Left lung (tissue), 10 donors: Measurements from ENCODE around the gene ALKBH1. TPM values are rescaled to one million over a fixed set of nuclear protein-coding genes. Genes with fewer than 3 reads are reported as not detected.

Experiments used
- ATAC-seq: fragments of 200-7000 bp; cut with Tn5 transposase; one replicate; pipeline ENCODE4 v1.9.1; 2020; ENCODE audit warnings: moderate library complexity
- DNase-seq, 4 donors: peaks; one replicate each; pipeline ENCODE4 v3.0.0-alpha.2; 2013 to 2020
- H3K27ac ChIP-seq, 2 donors: fragments of 200-600 bp; sonication (generic) in 1 of 2; one replicate each; pipeline versions ENCODE4 v1.5.0 to v1.8.0; 2020 to 2021
- H3K27me3 ChIP-seq, 2 donors: fragments of 200-600 bp; sonication (generic) in 1 of 2; one replicate each; pipeline versions ENCODE4 v1.5.0 to v1.8.0; 2020 to 2021
- H3K36me3 ChIP-seq, 2 donors: fragments of 200-600 bp; sonication (generic) in 1 of 2; one replicate each; pipeline versions ENCODE4 v1.5.0 to v1.8.0; 2020 to 2021
- H3K4me1 ChIP-seq, 2 donors: fragments of 200-600 bp; one replicate each; pipeline ENCODE4 v1.8.0; 2021
- H3K4me3 ChIP-seq, 2 donors: fragments of 200-600 bp; sonication (generic) in 1 of 2; one replicate each; pipeline versions ENCODE4 v1.5.0 to v1.8.0; 2020 to 2021; ENCODE audit warnings: mild to moderate bottlenecking in 1 of 2
- H3K9me3 ChIP-seq, 2 donors: fragments of 200-600 bp; sonication (generic) in 1 of 2; one replicate each; pipeline versions ENCODE4 v1.5.0 to v1.8.0; 2020 to 2021
- CTCF ChIP-seq, 2 donors: fragments of 200-600 bp; sonication (generic) in 1 of 2; IDR thresholded peaks; one replicate each; pipeline versions ENCODE4 v1.5.0 to v1.8.0; 2021; ENCODE audit warnings: antibody characterized with exemption in 2 of 2
- intact Hi-C, 2 donors: fragments of 100-400 bp; cut with DNase I; formaldehyde crosslinking; loops; one replicate each; pipeline versions ENCODE4 v1.11.2 to v1.14.2; 2022
- polyA plus RNA-seq, 6 donors: library from polyadenylated mRNA; unstranded; fragments of 120-200 nt; gene quantifications; one replicate each; pipeline ENCODE4 v1.2.1, GENCODE V29; 2013; ENCODE audit not compliant: insufficient read length in 6 of 6
- total RNA-seq, 2 donors: library from RNA; stranded (reverse); fragmentation: NEBNext Ultra II Directional; extraction: Animal tissue kit (Norgen Biotek cat#: 25700); gene quantifications; one replicate each; pipeline ENCODE4 v1.2.1, GENCODE V29; 2021
- donor health status: DM: no; HTN: yes; CAD: no.
- donor health status: DM: no; HTN: no; CAD: no.

ALKBH1 gene
- total and polyA plus RNA-seq, 8 donors, result 8.6 to 18.8 (median 14.9) TPM

GRCh38 chr14:77721437-77721836 is 13.6 kb upstream of the ALKBH1 start:
- no peak for ATAC-seq

GRCh38 chr14:77717608-77718305 is 9.9 kb upstream of the ALKBH1 start:
- intact Hi-C loops, result no loop called here
- DNase-seq (no peak), ATAC-seq (no peak)
- Histone ChIP-seq H3K9me3 (no peaks in the 10 kb centered on the region), H3K36me3 (peaks cover 4 to 99% of the 10 kb centered on the region in 2 donors), H3K27ac (no peak overlapping the region), H3K27me3 (no peaks in the 10 kb centered on the region), H3K4me3 (no peak overlapping the region), H3K4me1 (no peaks in the 10 kb centered on the region)
- no peak for TF ChIP-seq CTCF (IDR thresholded peaks at IDR 0.05)

More at GRCh38 chr14:77721437-77721836, 13.6 kb upstream of the ALKBH1 start:
- Histone ChIP-seq H3K27me3 (no peaks in the 10 kb centered on the region), H3K27ac (no peak overlapping the region), H3K4me1 (no peaks in the 10 kb centered on the region), H3K36me3 (peaks cover 4 to 100% of the 10 kb centered on the region in 2 donors), H3K4me3 (no peak overlapping the region), H3K9me3 (no peaks in the 10 kb centered on the region)
- no peak for DNase-seq
- intact Hi-C loops, result no loop called here
- TF ChIP-seq CTCF (IDR thresholded peaks at IDR 0.05), result no peak

- H3K4me3 ChIP-seq, result no peak overlapping the region
- no peak for TF ChIP-seq CTCF (IDR thresholded peaks at IDR 0.05)
- H3K27ac ChIP-seq, result no peak overlapping the region
- H3K36me3 ChIP-seq, result peaks cover 0 to 98% of the 10 kb centered on the region in 2 donors
- no peaks in the 10 kb centered on the region for H3K9me3 ChIP-seq
- ATAC-seq (no peak), DNase-seq (no peak)
- H3K27me3 ChIP-seq, result no peaks in the 10 kb centered on the region
- intact Hi-C loops, result no loop called here
- H3K4me1 ChIP-seq, result peaks cover 0 to 3% of the 10 kb centered on the region in 2 donors
Observed at GRCh38 chr14:77714926-77715325, 7.1 kb upstream of the ALKBH1 start.

DNA sequence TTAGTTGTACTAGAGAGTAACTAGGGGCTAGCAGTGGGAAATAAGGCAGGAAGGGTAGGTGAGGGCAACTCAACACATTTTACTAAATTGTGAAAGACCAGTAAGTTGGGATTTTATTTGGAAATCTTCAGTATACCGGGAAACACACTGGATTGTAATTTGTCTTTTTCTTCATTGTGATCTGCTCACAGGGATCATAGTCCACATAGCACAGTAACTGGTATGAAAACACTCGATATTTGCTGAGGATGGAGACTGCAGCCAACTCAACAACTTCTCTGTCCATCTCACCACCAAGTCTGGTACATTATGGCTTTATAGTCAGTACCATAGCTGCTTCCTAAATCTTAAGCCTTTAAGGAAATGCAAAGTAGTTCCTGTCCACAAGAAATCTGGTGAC is 2.5 kb upstream of the ALKBH1 start:
- Histone ChIP-seq H3K27ac (no peak overlapping the region), H3K4me3 (no peak overlapping the region), H3K36me3 (peaks cover 0 to 53% of the 10 kb centered on the region in 2 donors), H3K4me1 (peaks cover 17 to 36% of the 10 kb centered on the region in 2 donors), H3K9me3 (no peaks in the 10 kb centered on the region), H3K27me3 (no peaks in the 10 kb centered on the region)
- TF ChIP-seq CTCF (IDR thresholded peaks at IDR 0.05), result no peak
- intact Hi-C loops, result no loop called here
- no peak for DNase-seq
- ATAC-seq, result no peak

- ATAC-seq, result no peak
- intact Hi-C loops, result no loop called here
- Histone ChIP-seq H3K4me1 (peaks cover 17 to 36% of the 10 kb centered on the region in 2 donors), H3K36me3 (peaks cover 0 to 46% of the 10 kb centered on the region in 2 donors), H3K4me3 (peak overlapping the region in 1 of 2 donors; percentile 97), H3K27ac (no peak overlapping the region), H3K9me3 (no peaks in the 10 kb centered on the region), H3K27me3 (no peaks in the 10 kb centered on the region)
- TF ChIP-seq CTCF (IDR thresholded peaks at IDR 0.05), result no peak
- no peak for DNase-seq
Observed at GRCh38 chr14:77709412-77709811, 1.6 kb upstream of the ALKBH1 start.
